Measurements from ENCODE around the gene IFFO2. TPM values are rescaled to one million over a fixed set of nuclear protein-coding genes. Genes with fewer than 3 reads are reported as not detected.
A peak's percentile ranks its signal among the peaks of the same experiment; 100 is the strongest.

The IFFO2 gene
- total and polyA plus RNA-seq, 2 of the 13 experiments (the other 11 are each of a cell fraction or from before 2014, with no cell fraction given) = 7.3 to 16.7 TPM

DNA sequence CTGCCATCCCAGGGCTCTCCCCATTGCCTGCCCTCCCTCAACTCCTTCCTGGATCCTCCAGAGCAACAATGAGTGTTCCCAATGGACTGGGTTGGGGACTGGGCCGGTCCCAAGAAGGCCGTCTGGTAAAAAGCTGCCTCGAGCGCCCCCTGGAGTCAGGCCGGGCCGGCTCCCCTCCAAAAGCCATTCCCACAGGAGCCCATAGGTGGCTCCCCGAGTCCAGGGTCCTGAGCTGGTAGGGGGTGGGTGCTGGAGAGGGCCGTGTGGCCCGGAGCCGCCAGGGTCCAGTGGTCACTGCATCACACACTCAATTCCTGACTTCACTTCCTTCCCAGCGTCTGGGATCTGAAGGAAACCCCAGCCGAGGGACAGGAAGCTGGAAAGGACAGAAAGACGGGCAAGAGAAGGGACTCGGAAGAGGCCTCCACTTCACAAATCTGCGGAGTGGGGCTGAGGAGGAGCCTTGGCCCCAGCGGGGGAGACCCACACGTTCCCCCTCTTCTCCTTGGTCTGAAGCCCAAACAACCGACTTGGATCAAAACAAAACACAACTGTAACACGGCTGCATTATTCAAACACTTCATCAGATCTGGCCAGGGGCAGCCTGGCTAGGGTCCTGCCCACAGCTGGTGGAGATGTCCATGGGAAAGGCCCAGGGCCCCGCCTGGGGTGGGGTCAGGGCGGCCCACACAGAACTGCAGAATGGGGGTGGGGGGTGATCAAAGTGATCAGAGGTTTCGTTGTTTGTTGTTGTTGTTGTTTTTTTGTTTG is 43.2 kb downstream of the IFFO2 start (continued):
- TF ChIP-seq, protein P1, sequence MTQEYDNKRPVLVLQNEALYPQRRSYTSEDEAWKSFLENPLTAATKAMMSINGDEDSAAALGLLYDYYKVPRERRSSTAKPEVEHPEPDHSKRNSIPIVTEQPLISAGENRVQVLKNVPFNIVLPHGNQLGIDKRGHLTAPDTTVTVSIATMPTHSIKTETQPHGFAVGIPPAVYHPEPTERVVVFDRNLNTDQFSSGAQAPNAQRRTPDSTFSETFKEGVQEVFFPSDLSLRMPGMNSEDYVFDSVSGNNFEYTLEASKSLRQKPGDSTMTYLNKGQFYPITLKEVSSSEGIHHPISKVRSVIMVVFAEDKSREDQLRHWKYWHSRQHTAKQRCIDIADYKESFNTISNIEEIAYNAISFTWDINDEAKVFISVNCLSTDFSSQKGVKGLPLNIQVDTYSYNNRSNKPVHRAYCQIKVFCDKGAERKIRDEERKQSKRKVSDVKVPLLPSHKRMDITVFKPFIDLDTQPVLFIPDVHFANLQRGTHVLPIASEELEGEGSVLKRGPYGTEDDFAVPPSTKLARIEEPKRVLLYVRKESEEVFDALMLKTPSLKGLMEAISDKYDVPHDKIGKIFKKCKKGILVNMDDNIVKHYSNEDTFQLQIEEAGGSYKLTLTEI (CRISPR knock-in tag; conservative IDR thresholded peaks at IDR 0.05) = no peak
- TF ChIP-seq, protein P2, sequence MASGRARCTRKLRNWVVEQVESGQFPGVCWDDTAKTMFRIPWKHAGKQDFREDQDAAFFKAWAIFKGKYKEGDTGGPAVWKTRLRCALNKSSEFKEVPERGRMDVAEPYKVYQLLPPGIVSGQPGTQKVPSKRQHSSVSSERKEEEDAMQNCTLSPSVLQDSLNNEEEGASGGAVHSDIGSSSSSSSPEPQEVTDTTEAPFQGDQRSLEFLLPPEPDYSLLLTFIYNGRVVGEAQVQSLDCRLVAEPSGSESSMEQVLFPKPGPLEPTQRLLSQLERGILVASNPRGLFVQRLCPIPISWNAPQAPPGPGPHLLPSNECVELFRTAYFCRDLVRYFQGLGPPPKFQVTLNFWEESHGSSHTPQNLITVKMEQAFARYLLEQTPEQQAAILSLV (CRISPR knock-in tag; IDR thresholded peaks at IDR 0.05; ENCODE audit: borderline replicate concordance) = peak; percentile 57; the same call in 1 of the 2 replicates
- 0 out of 2 replicates have a peak, but pooled peaks have one; percentile 55 for TF ChIP-seq HOXA5 (CRISPR knock-in tag; IDR thresholded peaks at IDR 0.05)
- TF ChIP-seq SP2 (CRISPR knock-in tag; IDR thresholded peaks at IDR 0.05) = no peak
- TF ChIP-seq ELF4 (CRISPR knock-in tag; IDR thresholded peaks at IDR 0.05; ENCODE audit: borderline replicate concordance) = no peak
- peak; percentile 22; the same call in 1 of the 2 replicates for TF ChIP-seq HNF4A (CRISPR knock-in tag; IDR thresholded peaks at IDR 0.05)
- TF ChIP-seq KAT7 (CRISPR knock-in tag; IDR thresholded peaks at IDR 0.05; ENCODE audit: borderline replicate concordance) = no peak
- TF ChIP-seq, protein P3, sequence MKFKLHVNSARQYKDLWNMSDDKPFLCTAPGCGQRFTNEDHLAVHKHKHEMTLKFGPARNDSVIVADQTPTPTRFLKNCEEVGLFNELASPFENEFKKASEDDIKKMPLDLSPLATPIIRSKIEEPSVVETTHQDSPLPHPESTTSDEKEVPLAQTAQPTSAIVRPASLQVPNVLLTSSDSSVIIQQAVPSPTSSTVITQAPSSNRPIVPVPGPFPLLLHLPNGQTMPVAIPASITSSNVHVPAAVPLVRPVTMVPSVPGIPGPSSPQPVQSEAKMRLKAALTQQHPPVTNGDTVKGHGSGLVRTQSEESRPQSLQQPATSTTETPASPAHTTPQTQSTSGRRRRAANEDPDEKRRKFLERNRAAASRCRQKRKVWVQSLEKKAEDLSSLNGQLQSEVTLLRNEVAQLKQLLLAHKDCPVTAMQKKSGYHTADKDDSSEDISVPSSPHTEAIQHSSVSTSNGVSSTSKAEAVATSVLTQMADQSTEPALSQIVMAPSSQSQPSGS (CRISPR knock-in tag; IDR thresholded peaks at IDR 0.05) = 0 out of 2 replicates have a peak, but pooled peaks have one; percentile 23
- TF ChIP-seq MXI1 (IDR thresholded peaks at IDR 0.05; ENCODE audit: borderline replicate concordance, low read depth, low read length) = peak; percentile 31; the same call in 1 of the 3 replicates
- TF ChIP-seq NFKB2 (CRISPR knock-in tag; IDR thresholded peaks at IDR 0.05; ENCODE audit: borderline replicate concordance) = peak; percentile 69; the same call in 1 of the 2 replicates
- 0 out of 2 replicates have a peak, but pooled peaks have one; percentile 52 for TF ChIP-seq ZNF766 (CRISPR knock-in tag; IDR thresholded peaks at IDR 0.05; ENCODE audit: borderline replicate concordance)
- TF ChIP-seq BHLHE40 (IDR thresholded peaks at IDR 0.05; ENCODE audit: low read length) = 0 out of 2 replicates have a peak, but pooled peaks have one; percentile 14
- 0 out of 2 replicates have a peak, but pooled peaks have one; percentile 54 for TF ChIP-seq ZSCAN20 (CRISPR knock-in tag; IDR thresholded peaks at IDR 0.05; ENCODE audit: borderline replicate concordance)
- TF ChIP-seq, protein P4, sequence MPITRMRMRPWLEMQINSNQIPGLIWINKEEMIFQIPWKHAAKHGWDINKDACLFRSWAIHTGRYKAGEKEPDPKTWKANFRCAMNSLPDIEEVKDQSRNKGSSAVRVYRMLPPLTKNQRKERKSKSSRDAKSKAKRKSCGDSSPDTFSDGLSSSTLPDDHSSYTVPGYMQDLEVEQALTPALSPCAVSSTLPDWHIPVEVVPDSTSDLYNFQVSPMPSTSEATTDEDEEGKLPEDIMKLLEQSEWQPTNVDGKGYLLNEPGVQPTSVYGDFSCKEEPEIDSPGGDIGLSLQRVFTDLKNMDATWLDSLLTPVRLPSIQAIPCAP (CRISPR knock-in tag; IDR thresholded peaks at IDR 0.05; ENCODE audit: low read depth) = no peak
- TF ChIP-seq GTF3A (CRISPR knock-in tag; conservative IDR thresholded peaks at IDR 0.05) = no peak
- TF ChIP-seq, protein P5, sequence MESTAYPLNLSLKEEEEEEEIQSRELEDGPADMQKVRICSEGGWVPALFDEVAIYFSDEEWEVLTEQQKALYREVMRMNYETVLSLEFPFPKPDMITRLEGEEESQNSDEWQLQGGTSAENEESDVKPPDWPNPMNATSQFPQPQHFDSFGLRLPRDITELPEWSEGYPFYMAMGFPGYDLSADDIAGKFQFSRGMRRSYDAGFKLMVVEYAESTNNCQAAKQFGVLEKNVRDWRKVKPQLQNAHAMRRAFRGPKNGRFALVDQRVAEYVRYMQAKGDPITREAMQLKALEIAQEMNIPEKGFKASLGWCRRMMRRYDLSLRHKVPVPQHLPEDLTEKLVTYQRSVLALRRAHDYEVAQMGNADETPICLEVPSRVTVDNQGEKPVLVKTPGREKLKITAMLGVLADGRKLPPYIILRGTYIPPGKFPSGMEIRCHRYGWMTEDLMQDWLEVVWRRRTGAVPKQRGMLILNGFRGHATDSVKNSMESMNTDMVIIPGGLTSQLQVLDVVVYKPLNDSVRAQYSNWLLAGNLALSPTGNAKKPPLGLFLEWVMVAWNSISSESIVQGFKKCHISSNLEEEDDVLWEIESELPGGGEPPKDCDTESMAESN (CRISPR knock-in tag; conservative IDR thresholded peaks at IDR 0.05) = 0 out of 2 replicates have a peak, but pooled peaks have one; percentile 64
- TF ChIP-seq PLRG1 (conservative IDR thresholded peaks at IDR 0.05) = no peak
- peak; percentile 28; the same call in 1 of the 2 replicates for TF ChIP-seq YEATS2 (CRISPR knock-in tag; IDR thresholded peaks at IDR 0.05; ENCODE audit: borderline replicate concordance)
- TF ChIP-seq, protein P6, sequence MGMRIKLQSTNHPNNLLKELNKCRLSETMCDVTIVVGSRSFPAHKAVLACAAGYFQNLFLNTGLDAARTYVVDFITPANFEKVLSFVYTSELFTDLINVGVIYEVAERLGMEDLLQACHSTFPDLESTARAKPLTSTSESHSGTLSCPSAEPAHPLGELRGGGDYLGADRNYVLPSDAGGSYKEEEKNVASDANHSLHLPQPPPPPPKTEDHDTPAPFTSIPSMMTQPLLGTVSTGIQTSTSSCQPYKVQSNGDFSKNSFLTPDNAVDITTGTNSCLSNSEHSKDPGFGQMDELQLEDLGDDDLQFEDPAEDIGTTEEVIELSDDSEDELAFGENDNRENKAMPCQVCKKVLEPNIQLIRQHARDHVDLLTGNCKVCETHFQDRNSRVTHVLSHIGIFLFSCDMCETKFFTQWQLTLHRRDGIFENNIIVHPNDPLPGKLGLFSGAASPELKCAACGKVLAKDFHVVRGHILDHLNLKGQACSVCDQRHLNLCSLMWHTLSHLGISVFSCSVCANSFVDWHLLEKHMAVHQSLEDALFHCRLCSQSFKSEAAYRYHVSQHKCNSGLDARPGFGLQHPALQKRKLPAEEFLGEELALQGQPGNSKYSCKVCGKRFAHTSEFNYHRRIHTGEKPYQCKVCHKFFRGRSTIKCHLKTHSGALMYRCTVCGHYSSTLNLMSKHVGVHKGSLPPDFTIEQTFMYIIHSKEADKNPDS (CRISPR knock-in tag; IDR thresholded peaks at IDR 0.05) = no peak
